A549 treated with Mapracorat at 1 μM for 4 hours (cell line): ENCODE results near the gene PCDHGA6. TPM values are rescaled to one million over a fixed set of nuclear protein-coding genes. Genes with fewer than 3 reads are reported as not detected.

Source experiments
- total RNA-seq: library from RNA; stranded (reverse); fragments of 200-300 nt; extraction: Qiagen RNA extraction; gene quantifications from 5 replicates; pipeline ENCODE4 v1.2.3, GENCODE V29; 2022

The PCDHGA6 gene
- total RNA-seq, 1 experiment from 2014 or later: 0.21 TPM

DNA sequence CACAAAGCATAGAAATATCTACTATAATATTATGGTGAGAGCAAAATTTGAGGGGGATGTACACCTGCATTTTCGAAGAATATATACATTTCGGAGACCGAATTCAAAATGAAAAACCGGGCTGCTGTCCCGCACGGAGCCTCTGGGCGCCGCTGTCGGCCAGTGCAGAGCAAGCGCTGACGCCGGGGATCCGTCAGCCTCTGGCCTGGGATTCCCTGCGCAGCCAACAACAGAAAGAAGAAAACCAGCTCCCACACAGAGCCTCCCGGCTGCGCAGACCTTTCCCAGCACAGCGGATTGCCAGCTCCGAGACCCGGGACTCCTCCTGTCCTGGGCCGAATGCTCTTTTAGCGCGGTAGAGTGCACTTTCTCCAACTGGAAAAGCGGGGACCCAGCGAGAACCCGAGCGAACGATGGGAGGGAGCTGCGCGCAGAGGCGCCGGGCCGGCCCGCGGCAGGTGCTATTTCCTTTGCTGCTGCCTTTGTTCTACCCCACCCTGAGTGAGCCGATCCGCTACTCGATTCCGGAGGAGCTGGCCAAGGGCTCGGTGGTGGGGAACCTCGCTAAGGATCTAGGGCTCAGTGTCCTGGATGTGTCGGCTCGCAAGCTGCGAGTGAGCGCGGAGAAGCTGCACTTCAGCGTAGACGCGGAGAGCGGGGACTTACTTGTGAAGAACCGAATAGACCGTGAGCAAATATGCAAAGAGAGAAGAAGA is 34.3 kb downstream of the PCDHGA6 start, which contains the start of gene PCDHGB6:
TSS of gene PCDHGB6 (plus strand) at position 232 of the 716 bp plus-strand sequence. CDS start at position 414, 182 bp downstream.

DNA sequence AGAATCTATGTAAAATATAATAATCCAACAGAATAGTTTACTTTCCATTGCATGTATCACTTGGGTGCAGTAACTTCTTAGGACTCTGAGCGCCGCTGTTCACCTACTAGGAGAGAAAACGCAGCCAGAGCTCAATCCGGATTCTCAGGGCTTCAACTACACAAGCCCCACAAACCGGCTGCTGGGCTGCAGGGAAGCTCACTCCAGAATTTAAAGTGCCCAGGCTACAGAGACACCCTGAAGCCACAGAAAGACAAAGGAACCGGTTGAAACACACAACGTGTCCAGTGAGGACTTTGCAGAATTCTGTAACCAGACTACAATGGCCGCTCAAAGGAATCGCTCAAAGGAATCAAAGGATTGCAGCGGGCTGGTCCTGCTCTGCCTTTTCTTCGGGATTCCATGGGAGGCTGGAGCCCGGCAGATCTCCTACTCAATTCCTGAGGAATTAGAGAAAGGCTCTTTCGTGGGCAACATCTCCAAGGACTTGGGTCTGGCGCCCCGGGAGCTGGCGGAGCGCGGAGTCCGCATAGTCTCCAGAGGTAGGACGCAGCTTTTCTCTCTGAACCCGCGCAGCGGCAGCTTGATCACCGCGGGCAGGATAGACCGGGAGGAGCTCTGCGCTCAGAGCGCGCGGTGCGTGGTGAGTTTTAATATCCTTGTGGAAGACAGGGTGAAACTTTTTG is 39.3 kb downstream of the PCDHGA6 start, which contains the start of gene PCDHGA10:
TSS of gene PCDHGA10 (plus strand) at position 134 of the 686 bp plus-strand sequence. CDS start at position 323, 189 bp downstream.

DNA sequence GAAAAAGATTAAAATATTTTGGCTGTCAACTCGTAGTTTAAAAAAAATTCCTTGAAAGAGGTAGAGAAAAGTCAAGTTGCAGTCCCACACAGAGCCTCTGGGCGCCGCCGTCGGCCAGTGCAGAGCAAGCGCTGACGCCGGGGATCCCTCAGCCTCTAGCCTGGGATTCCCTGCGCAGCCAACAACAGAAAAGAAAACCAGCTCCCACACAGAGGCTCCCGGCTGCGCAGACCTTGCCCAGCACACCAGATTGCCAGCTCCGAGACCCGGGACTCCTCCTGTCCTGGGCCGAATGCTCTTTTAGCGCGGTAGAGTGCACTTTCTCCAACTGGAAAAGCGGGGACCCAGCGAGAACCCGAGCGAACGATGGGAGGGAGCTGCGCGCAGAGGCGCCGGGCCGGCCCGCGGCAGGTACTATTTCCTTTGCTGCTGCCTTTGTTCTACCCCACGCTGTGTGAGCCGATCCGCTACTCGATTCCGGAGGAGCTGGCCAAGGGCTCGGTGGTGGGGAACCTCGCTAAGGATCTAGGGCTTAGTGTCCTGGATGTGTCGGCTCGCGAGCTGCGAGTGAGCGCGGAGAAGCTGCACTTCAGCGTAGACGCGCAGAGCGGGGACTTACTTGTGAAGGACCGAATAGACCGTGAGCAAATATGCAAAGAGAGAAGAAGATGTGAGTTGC is 43.9 kb downstream of the PCDHGA6 start, which contains the start of gene PCDHGB7:
TSS of gene PCDHGB7 (plus strand) at position 184 of the 679 bp plus-strand sequence. CDS start at position 367, 183 bp downstream.

DNA sequence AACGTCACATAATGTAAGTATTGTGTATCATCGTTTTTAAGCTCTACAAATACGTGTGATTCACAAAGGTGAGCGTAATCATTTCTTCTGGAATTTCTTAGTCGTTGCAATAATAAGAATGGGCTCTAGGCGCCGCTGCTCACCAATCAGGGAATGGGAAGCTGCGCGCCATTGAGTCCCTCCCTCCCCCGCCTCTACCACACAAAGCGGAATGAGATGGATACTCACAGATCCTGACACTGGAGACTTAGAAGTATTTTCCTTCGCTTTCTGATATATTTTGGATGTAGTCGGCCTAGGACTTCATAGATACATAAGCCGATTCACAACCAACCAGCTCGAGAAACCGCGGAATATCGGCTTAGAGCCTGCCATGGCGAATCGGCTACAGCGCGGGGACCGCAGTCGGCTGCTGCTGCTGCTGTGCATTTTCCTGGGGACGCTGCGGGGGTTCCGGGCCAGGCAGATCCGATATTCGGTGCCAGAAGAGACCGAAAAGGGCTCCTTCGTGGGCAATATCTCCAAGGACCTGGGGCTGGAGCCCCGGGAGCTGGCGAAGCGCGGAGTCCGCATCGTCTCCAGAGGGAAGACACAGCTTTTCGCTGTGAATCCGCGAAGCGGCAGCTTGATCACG is 47.3 kb downstream of the PCDHGA6 start, which contains the start of gene PCDHGA11:
TSS of gene PCDHGA11 (plus strand) at position 197 of the 634 bp plus-strand sequence. CDS start at position 374, 177 bp downstream.

Other genes starting within 250 kb of the PCDHGA6 start
- gene PCDHB5, start 238.7 kb upstream of the PCDHGA6 start, total RNA-seq: 1.2 to 1.6 TPM (median 1.3 TPM) in 5 replicates
- gene PCDHB6, start 223.8 kb upstream of the PCDHGA6 start, total RNA-seq: 0.79 to 1.1 TPM (median 0.90 TPM) in 5 replicates
- gene PCDHB7, start 201.2 kb upstream of the PCDHGA6 start, total RNA-seq: 0.05 TPM in 1 of 5 replicates, not detected in the others
- 0.19 to 0.42 TPM (median 0.22 TPM) in 5 replicates for gene PCDHB8, start 196.1 kb upstream of the PCDHGA6 start, total RNA-seq
- 0.05 to 0.08 TPM (median 0.05 TPM) in 4 of 5 replicates, not detected in the other for gene PCDHB16, start 191.5 kb upstream of the PCDHGA6 start, total RNA-seq
- 0.03 to 0.26 TPM (median 0.05 TPM) in 3 of 5 replicates, not detected in the others for gene PCDHB9, start 186.7 kb upstream of the PCDHGA6 start, total RNA-seq
- gene PCDHB10, start 181.5 kb upstream of the PCDHGA6 start, total RNA-seq: not detected in 5 replicates
- gene PCDHB11, start 174.3 kb upstream of the PCDHGA6 start, total RNA-seq: 0.05 to 0.08 TPM (median 0.08 TPM) in 4 of 5 replicates, not detected in the other
- gene PCDHB12, start 165.2 kb upstream of the PCDHGA6 start, total RNA-seq: 0.06 TPM in 1 of 5 replicates, not detected in the others
- 0.04 to 0.12 TPM (median 0.05 TPM) in 5 replicates for gene PCDHB13, start 160.0 kb upstream of the PCDHGA6 start, total RNA-seq
- 0.05 to 0.21 TPM (median 0.14 TPM) in 5 replicates for gene PCDHB14, start 150.5 kb upstream of the PCDHGA6 start, total RNA-seq
- 0.06 to 0.11 TPM (median 0.10 TPM) in 3 of 5 replicates, not detected in the others for gene PCDHB15, start 128.5 kb upstream of the PCDHGA6 start, total RNA-seq
- gene SLC25A2, start 69.8 kb upstream of the PCDHGA6 start, total RNA-seq: not detected in 5 replicates
- 60.0 to 73.5 TPM (median 68.7 TPM) in 5 replicates for gene TAF7, start 53.1 kb upstream of the PCDHGA6 start, total RNA-seq
- 0.24 to 0.29 TPM (median 0.26 TPM) in 5 replicates for gene PCDHGA1, start 43.4 kb upstream of the PCDHGA6 start, total RNA-seq
- 0.42 to 0.91 TPM (median 0.68 TPM) in 5 replicates for gene PCDHGA2, start 35.1 kb upstream of the PCDHGA6 start, total RNA-seq
- not detected in 5 replicates for gene PCDHGA3, start 30.1 kb upstream of the PCDHGA6 start, total RNA-seq
- gene PCDHGB1, start 23.8 kb upstream of the PCDHGA6 start, total RNA-seq: 1.3 to 2.0 TPM (median 1.9 TPM) in 5 replicates
- gene PCDHGA4, start 18.9 kb upstream of the PCDHGA6 start, total RNA-seq: 0.07 to 0.22 TPM (median 0.12 TPM) in 5 replicates
- gene PCDHGB2, start 13.9 kb upstream of the PCDHGA6 start, total RNA-seq: 0.06 to 0.11 TPM (median 0.07 TPM) in 4 of 5 replicates, not detected in the other
- 0.09 to 0.17 TPM (median 0.14 TPM) in 5 replicates for gene PCDHGA5, start 9.7 kb upstream of the PCDHGA6 start, total RNA-seq
- 0.10 to 0.31 TPM (median 0.21 TPM) in 5 replicates for gene PCDHGB3, start 3.6 kb upstream of the PCDHGA6 start, total RNA-seq
- 0.69 to 1.1 TPM (median 0.90 TPM) in 5 replicates for gene PCDHGA7, start 8.9 kb downstream of the PCDHGA6 start, total RNA-seq
- 0.55 to 1.0 TPM (median 0.97 TPM) in 5 replicates for gene PCDHGB4, start 13.8 kb downstream of the PCDHGA6 start, total RNA-seq
- 0.02 to 0.06 TPM (median 0.06 TPM) in 3 of 5 replicates, not detected in the others for gene PCDHGA8, start 18.7 kb downstream of the PCDHGA6 start, total RNA-seq
- 1.6 to 2.6 TPM (median 2.2 TPM) in 5 replicates for gene PCDHGB5, start 24.1 kb downstream of the PCDHGA6 start, total RNA-seq
- 0.06 to 0.08 TPM (median 0.06 TPM) in 3 of 5 replicates, not detected in the others for gene PCDHGA9, start 28.9 kb downstream of the PCDHGA6 start, total RNA-seq
- gene PCDHGB6, start 34.1 kb downstream of the PCDHGA6 start, total RNA-seq: 0.08 to 0.13 TPM (median 0.12 TPM) in 5 replicates
- gene PCDHGA10, start 39.1 kb downstream of the PCDHGA6 start, total RNA-seq: 0.02 to 0.03 TPM in 2 of 5 replicates, not detected in the others
- 0.05 to 0.10 TPM (median 0.07 TPM) in 3 of 5 replicates, not detected in the others for gene PCDHGB7, start 43.8 kb downstream of the PCDHGA6 start, total RNA-seq
- gene PCDHGA11, start 47.2 kb downstream of the PCDHGA6 start, total RNA-seq: 0.04 to 0.06 TPM (median 0.05 TPM) in 3 of 5 replicates, not detected in the others
- gene PCDHGA12, start 56.6 kb downstream of the PCDHGA6 start, total RNA-seq: 0.02 TPM in 1 of 5 replicates, not detected in the others
- gene PCDHGC3, start 102.1 kb downstream of the PCDHGA6 start, total RNA-seq: 5.1 to 6.3 TPM (median 5.9 TPM) in 5 replicates
- not detected in 5 replicates for gene PCDHGC4, start 111.1 kb downstream of the PCDHGA6 start, total RNA-seq
- gene PCDHGC5, start 115.2 kb downstream of the PCDHGA6 start, total RNA-seq: not detected in 5 replicates
- gene DIAPH1, start 245.1 kb downstream of the PCDHGA6 start, total RNA-seq: 95.8 to 107 TPM (median 98.2 TPM) in 5 replicates